Ramos (cell line): Measurements from ENCODE around the gene SLBP.

Source experiments
- in situ Hi-C: fragments of 300-500 bp; cut with MboI; formaldehyde crosslinking; loops from one replicate; pipeline ENCODE4 v1.14.3; 2022; ENCODE audit warnings: low sequenced_read_pairs; ENCODE audit not compliant: unreplicated experiment

The SLBP gene

DNA sequence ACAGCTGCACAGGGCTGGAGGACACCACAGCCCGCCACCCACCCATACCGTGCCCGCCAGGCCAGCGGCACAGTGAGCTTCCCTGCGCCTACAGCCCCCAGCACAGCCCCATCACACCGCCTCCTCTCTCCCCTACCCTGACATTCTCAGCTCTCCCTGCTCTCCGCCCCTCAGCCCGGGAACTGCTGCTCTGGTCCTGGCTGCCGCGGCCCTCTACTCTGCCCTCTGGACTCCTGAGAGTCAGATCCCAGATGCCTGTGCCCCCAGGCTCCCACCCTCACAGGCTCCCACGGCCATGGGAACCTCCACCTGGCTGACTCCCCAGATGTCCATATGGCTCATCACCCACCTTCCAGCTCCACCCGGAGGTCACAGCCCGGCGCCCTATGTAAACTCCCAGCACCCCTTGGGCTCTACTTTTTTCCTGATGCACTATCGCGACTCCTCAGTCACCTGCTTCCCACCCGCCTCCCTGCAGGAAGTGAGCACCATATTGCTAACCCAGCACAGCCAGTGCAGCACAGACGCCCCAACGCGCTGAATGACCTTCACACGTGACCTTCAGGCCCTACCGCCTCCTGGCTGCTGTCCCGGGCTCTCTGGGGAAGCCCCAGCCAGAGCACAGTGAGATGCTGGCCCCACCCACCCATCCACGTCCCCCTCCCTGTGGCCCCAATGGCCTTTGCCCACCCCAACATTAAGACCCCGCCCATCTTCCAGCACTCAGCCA lies 51.0 kb downstream of the SLBP start:
- in situ Hi-C loops: no loop called here

DNA sequence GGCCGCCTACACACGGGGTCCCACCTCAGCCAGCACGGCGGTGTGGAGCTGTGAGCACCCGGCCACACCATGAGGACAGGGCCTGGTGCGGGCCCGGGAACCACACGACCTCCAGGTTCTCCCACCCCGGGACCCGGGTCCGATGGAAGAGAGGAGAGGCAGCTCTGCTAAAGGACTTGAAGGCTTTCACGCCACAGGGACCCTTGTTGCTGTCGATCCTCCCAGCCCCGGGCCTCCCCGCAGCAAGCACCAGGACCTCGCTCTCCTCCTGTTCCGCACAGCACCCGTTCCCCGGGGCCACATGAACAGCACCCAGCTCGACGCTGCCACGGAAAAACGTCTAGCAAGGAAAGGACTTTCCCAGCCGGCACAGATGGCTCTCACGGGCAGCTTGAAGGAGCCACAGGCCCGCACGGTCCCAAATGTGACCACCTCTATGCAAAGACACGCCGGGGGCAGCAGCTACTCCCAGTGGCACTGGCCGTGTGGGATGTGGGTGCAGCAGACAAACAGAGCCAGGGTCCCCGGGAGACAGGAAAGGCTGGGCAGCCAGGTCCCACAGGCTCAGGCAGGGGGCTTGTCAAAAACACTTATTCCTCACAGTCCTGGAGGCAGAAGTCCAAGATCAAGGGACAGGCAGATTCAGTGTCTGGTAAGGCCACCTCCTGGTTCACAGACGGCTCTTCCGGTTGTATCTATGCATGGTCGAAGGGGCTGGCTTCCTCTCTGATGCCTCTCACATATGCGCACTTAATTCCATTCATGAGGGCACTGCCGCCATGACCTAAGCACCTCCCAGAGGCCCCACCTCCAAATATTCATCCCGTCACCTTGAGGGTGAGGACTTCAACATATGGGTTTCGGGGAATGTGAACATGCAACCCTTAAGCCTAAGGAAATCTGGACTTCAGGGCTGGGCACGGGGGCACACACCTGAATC lies 52.7 kb downstream of the SLBP start:
- in situ Hi-C loops: no loop called here

DNA sequence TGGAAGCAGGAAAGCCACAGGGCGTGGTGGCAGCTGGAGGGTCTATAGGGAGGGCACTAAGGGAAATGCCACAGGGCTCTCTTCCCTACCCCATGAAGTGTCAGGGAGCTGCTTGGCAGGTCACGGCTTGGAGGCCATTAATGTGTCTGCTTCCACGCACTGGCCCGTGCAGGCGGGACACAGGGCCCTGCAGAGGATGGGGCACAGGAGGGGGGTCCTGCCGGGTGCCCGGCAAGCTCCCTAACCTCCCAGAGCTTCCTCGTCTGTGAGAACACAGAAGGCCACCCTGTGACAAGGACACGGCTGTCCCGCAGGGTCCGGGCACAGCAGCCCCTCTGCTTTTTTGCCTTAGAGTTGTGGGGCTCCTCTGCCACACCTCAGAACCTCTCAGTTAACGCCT lies 53.5 kb downstream of the SLBP start:
- in situ Hi-C loops: no loop called here

DNA sequence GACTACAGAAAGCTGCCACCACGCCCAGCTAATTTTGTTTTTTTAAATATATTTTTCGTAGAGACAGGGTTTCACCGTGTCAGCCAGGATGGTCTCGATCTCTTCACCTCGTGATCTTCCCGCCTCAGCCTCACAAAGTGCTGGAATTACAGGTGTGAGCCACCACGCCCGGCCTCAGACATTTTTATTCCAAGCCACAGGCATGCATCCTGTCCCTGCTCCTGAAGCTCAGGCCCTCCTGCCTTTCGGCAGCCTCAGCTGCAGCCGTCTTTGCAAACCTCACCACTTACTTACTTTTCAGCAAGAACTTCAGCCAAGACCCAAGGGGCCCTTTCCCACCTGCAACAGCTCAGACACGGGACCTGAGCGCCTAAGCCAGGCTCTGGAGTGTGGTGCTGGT lies 54.0 kb downstream of the SLBP start:
- in situ Hi-C loops: no loop called here

DNA sequence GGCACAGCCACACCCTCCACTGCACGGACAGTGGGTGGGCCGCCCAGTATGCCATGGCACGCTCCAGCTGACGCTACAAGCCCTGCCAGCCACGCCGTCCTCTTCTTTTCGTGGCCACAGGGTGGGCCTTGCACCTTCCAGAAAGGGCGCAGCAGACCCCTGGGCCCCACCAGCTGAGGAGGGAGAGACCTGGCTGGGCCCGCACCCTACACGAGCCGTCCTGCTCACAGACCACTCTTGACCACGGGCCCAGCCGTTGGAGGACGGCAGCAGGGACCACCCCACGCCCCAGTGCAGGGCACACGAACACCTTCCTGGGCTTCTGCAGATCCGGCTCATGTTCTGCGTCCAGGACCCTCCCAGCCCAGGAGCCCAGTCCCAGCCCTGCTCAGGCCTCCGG lies 55.1 kb downstream of the SLBP start:
- in situ Hi-C loops: no loop called here

DNA sequence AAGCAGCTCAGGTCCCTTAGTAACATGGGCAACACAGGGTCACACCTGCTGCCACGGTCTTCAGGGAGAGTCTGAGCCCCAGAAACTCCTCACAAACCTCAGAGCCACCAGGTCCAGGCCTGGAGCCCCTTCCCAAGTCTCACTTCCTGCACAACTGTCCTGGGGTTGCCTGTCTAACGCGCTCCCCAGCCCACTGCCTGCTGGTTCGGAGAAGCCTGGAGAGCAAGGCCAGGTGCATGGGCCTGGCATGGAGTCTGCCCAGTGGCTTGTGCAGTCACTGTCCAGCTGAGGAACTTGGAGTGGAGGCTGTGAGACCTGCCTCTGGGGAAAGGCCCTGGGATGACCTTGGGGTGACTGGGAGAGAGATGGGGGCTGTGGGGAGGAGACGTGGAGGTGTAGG lies 56.0 kb downstream of the SLBP start:
- in situ Hi-C loops: no loop called here

DNA sequence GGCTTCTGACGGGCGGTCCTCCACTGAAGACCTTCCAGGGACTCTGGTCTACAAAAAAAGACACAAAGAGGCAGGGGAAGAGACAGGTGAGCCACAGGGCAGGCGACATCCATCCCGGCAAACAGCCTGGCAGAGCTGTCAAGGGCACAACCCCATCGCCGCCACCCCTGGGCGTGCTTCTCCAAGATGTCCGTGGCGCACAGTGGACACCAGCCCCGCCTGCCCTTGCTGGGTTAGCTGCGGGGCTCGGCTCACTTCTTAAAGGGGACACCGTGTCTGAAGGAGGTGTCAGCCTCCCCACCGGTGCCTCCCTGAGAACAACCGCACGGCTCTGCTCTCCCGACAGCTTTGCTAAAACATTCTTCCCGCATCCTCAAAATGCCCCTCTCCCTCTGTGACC lies 56.4 kb downstream of the SLBP start:
- in situ Hi-C loops: no loop called here

DNA sequence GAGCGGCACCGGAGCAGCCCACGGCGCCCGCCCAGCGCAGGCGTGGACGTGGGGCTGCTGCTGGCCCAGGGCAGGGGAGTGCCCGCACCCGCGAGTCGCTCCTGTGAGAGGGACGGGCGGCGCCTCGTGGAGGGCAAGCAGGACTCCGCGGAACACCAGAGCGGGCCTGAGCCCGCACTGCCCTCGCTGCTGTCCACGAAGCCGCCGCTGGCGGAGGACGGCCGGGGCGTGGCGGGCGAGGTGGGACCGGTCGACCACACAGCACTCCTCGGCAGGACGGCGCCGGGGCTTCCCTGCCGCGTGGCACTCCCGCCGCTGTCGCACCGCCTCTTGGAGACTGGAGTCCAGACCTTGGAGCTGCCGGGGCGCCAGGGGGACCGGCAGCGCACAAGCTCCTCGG lies 57.0 kb downstream of the SLBP start:
- in situ Hi-C loops: no loop called here

DNA sequence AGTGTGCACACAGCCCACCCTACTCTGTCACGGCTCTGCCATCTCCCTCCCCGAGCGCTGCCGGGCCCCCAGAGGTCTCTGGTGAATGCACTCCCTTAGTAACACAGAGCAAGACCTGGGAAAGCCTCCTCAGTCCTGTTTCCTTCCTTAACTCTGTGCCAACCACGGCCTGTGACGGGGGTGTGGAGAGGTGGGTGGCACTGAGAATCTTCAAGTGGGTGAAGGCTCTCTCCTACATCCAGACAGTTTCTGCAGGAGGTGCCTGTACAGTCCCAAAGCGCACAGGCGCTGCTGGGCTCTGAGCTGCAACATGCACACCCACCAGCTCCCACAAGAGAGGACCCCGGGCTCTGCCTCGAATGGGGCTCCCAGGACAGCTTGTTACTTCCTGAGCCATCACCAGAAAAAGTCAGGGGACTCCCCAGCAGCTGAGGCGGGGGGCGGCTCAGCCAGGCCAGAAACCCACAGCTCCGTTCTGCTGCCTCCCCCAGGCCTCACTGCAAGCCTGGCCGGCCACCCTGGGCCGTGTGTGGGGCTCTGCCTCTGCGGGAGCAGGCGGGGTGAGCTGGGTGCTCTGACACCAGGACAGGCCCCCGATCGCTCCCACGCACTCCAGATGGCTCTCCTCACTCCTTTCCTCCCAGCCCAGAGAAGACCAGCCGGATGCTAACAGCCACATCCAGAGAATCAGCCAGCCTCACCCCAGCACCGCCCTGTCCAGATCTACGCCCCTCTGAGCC lies 57.7 kb downstream of the SLBP start:
- in situ Hi-C loops: no loop called here

DNA sequence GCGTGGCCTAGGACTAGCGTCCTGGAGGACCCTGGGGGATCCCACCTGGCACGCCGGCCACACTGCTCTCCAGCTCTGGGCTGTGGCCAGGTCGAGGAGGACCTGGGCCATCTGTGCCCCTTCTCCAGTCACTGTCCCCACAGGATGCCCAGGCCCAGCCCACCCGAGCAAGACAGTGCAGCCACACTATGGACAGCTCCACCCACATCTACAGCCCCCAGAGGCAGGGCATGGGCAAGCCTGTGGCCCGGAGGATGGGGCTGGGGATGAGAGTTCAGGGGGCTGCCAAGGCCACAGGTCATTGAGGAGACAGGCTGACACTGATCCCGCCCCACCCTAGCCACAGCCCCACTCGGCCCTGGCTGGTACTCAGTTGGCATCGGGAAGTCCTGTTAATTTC lies 58.3 kb downstream of the SLBP start:
- in situ Hi-C loops: no loop called here

DNA sequence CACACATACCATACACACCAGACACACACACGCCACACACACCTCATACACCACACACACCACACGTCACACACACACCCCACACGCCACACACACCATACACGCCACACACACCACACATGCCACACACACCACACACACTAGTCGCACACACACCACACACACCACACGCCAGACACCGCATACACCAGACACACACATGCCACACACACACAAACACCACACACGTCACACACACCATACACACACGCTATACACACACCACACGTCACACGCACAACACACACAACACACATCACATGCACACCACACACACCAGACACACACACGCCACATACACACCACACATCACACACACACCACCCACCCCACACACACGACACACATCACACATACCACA lies 60.0 kb downstream of the SLBP start:
- in situ Hi-C loops: no loop called here

DNA sequence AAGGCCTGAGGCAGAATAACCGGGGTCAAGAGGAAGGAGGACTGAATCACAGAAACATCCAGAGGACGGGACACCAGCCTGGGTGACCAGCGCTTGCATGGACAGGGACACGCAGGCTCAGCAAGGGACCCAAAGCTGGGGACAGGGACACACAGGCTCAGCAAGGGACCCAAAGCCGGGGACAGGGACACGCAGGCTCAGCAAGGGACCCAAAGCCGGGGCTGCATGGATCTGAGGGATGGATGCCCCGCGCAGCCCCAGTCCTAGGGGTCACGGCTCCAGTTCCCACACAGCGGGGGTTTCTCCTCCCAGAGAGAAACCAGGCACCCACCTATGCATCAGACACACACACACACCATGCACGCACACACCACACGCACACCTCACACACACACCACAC lies 60.5 kb downstream of the SLBP start:
- in situ Hi-C loops: no loop called here

DNA sequence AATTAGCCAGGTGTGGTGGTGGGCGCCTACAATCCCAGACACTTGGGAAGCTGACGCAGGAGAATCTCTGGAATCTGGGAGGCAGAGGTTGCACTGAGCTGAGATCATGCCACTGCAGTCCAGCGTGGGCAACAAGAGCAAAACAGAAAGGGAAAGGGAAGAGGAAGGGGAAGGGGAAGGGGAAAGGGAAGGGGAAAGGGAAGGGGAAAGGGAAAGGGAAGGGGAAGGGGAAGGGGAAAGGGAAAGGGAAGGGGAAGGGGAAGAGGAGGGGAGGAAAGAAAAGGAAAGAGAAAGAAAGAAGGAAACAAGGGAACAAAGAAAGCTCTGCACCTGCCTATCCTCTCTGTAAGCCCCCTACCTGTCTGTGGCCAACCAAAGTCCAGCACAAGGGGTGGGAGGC lies 63.2 kb downstream of the SLBP start:
- in situ Hi-C loops: no loop called here

DNA sequence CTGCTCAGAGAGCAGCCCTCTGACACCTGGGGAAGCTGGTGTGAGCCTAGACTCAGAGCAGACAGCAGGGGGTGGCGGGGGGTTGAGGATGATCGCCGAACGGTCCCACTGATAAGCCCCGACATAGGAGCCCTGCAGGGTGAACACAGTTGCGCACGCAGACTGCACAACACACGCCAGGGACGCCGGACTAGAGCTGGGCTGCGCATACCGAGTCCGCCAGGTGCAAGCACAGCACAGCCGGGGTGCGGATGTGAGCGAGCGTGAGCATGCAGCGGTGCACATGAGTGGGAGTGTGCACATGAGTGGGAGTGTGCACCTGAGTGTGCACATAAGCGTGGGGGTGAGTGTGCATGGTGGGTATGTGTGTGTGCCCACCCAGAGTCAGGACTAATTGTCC lies 64.7 kb downstream of the SLBP start:
- in situ Hi-C loops: no loop called here

DNA sequence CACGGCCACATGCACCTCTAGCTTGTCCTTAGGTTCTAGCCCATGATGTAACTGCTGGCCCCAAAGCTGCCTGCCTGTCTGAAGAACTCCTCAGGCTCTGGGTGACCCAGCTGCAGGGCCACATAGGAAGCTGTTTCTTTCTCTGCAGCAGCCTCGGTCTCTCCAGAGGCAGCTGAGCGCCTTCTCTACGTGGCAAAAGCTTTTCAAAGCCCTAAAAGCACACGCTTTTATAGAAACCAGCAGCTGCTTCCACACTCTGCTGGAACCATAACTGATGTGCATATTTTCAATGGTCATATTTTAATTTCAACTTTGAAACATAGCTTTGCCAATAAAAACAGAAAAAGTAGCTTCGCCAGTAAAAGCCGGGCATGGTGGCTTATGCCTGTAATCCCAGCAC lies 65.4 kb downstream of the SLBP start:
- in situ Hi-C loops: no loop called here

DNA sequence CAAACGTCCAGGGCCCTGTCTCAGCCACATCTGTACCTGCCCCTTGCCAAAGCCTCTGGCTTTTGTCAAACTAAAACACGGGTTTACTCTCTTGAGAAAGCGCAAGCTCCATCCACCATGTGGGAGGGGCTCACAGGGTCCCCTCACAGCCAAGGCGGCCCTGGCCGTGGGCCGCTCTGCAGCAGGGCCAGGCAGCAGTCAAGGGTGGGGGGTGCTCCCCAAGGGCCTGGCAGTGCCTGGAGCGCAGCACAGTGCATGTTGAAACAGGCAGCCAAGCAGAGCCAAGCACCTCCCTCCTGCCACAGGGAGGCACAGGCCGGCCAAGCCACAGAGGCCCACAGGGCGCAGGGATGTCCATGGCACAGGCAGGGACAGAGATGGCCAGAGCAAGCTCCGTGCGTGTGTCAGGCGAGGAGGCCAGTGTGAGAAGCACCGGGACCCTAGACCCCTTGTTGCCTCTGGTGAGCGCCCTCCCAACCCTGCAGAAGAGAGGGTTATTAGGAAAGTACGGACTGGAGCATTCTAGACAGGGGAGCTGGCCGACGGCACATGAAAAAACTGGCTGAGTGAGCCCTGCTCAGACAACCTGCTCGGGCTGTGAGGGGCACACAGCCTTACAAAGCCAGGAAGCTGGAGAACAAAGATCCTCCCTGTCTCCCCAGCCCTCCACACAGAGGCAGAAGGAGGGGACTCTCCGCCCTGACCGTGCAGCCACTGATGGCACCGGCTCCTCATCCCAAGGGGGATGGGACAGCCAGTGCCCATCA lies 67.0 kb downstream of the SLBP start:
- in situ Hi-C loops: no loop called here

DNA sequence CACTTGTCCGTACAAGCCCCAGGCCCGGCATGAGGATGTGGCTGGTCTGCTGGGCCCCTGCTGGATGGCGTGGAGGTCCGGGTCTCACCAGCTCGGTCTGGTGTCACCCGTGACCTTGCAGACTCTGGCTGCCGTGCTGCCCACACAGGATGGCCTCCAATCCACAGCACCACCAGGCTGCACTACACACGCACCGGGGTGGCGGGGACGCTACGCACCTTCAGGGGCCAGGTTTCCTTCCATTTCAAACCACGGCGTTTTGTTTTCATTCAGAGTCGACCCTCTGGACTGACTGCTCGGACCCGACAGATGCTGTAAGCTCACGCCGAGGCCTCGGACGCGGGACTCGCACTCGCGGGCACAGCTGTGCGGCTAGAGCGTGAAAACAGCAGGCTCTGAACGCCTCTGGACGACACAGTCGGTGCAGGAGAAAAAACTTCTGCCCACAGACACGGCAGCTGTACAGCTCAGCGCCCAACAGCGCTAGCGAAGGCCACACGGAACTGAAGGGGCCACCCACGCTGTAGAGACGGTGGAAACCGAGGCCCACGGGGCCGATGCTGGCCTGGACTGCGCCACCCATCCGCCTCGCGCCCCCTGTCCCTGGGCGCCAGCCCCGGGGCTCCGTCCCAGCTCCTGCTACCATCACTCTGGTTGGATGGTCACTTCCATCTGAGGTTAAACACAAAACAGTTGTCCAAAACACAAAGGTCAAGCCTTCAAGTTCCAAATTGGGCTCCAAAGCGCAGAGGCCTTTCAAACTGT lies 68.0 kb downstream of the SLBP start:
- in situ Hi-C loops: no loop called here
